Type B pancreatic cell (in vitro differentiated cells): Measurements from ENCODE around the gene SHROOM3. TPM values are rescaled to one million over a fixed set of nuclear protein-coding genes. Genes with fewer than 3 reads are reported as not detected.
"Not testable (repeated sequence)": the region's sequence is repeated elsewhere in the genome, so short reads cannot be mapped to it uniquely, and the experiment has no call there.

Source experiments
- DNase-seq: peaks from one replicate; pipeline ENCODE4 v3.0.0; 2021; ENCODE audit warnings: mixed read lengths; ENCODE audit not compliant: unreplicated experiment; ENCODE audit errors: extremely low spot score
- H3K27ac Mint-ChIP-seq: 2 replicates; pipeline ENCODE4 v1.8.0; 2021; ENCODE audit warnings: mild to moderate bottlenecking, mixed read lengths
- H3K27me3 Mint-ChIP-seq: 2 replicates; pipeline ENCODE4 v1.8.0; 2021; ENCODE audit warnings: mixed read lengths
- H3K36me3 Mint-ChIP-seq: 2 replicates; pipeline ENCODE4 v1.8.0; 2021; ENCODE audit warnings: mixed read lengths
- H3K4me1 Mint-ChIP-seq: one replicate; pipeline ENCODE4 v1.8.0; 2021; ENCODE audit warnings: mixed read lengths; ENCODE audit not compliant: unreplicated experiment
- H3K4me3 Mint-ChIP-seq: 2 replicates; pipeline ENCODE4 v1.8.0; 2021; ENCODE audit warnings: mild to moderate bottlenecking, mixed read lengths
- H3K9me3 Mint-ChIP-seq: 2 replicates; pipeline ENCODE4 v1.8.0; 2021; ENCODE audit warnings: mixed read lengths
- CTCF ChIP-seq: fragments of 200-600 bp; sonication (generic); conservative IDR thresholded peaks from 2 replicates; pipeline ENCODE4 v1.5.0; 2021; ENCODE audit warnings: antibody characterized with exemption, mild to moderate bottlenecking
- total RNA-seq: library from RNA; stranded (reverse); gene quantifications from 2 replicates; pipeline ENCODE4 v1.2.1, GENCODE V29; 2021; ENCODE audit warnings: low replicate concordance

Gene SHROOM3
- total RNA-seq, 1 donor from 2014 or later, result 38.6 TPM

DNA sequence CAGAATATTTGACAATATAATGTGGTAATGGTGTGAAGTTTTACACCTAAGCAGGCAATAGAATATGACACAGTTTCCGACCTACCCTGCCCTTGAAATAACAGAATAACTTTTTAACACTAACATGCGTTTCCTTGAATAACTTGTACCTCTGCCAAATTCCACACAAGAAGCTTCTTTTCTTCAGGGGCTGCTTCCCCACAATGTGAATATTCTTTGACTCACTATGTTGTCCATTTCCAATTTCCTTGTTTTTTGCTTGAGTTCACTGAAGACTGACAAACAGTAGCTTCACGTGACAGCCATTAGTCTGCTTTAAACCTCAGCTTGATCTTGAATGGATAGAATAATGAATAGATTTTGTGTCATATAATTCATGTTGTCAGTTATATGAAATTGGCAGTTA, 14.3 kb downstream of the SHROOM3 start:
- no peak for TF ChIP-seq CTCF
- peaks cover 30% of the 10 kb centered on the region for H3K4me1 Mint-ChIP-seq
- no peaks in the 10 kb centered on the region for H3K9me3 Mint-ChIP-seq
- H3K27me3 Mint-ChIP-seq, result no peaks in the 10 kb centered on the region
- no peak overlapping the region for H3K27ac Mint-ChIP-seq
- no peak for DNase-seq
- no peak overlapping the region for H3K4me3 Mint-ChIP-seq
- H3K36me3 Mint-ChIP-seq, result peaks cover 4% of the 10 kb centered on the region

DNA sequence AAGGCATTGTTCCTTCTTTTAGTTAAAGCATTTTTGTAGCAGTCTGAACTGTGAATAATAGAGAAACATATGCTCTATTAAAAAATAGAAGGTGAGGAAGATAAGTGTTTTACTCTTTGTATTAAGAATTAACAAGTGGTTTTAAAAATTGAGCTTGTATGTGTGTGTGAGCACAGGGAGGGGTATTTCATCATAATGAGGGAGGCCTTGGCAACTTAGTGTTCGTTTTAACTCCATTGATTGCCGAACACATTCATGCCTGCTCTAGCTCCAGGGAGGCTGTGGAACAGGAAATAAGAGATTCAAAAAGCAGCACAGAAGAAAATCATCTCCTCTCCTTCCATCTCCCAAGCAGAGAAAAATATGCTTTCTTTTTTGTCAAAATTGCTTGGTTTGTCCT, 14.8 kb downstream of the SHROOM3 start:
- no peak overlapping the region for H3K27ac Mint-ChIP-seq
- no peak overlapping the region for H3K4me3 Mint-ChIP-seq

DNA sequence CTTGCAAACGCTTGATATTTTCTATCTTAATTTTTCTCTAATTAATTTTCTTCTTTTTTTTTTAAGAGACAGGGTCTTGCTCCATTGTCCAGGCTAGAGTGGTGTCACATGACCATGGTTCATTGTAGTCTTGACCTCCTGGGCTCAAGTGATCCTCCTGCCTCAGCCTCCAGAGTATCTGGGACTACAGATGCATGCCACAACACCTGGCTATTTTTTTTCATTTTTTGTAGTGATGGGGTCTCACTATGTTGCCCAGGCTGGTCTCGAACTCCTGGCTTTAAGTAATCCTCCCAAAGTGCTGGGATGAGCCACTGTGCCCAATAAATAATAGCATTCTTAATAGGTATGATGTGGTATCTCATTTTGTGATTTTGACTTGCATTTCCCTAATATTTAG, 18.2 kb downstream of the SHROOM3 start:
- H3K4me1 Mint-ChIP-seq, result peaks cover 14% of the 10 kb centered on the region
- H3K36me3 Mint-ChIP-seq, result peaks cover 5% of the 10 kb centered on the region
- no peak overlapping the region for H3K27ac Mint-ChIP-seq
- no peaks in the 10 kb centered on the region for H3K27me3 Mint-ChIP-seq
- no peak for DNase-seq
- peaks cover 6% of the 10 kb centered on the region for H3K9me3 Mint-ChIP-seq
- no peak for TF ChIP-seq CTCF
- H3K4me3 Mint-ChIP-seq, result no peak overlapping the region

More for the DNA sequence above, 14.8 kb downstream of the SHROOM3 start:
- H3K9me3 Mint-ChIP-seq, result no peaks in the 10 kb centered on the region
- H3K27me3 Mint-ChIP-seq, result no peaks in the 10 kb centered on the region
- peaks cover 30% of the 10 kb centered on the region for H3K4me1 Mint-ChIP-seq
- DNase-seq, result no peak
- peaks cover 4% of the 10 kb centered on the region for H3K36me3 Mint-ChIP-seq
- TF ChIP-seq CTCF, result no peak

DNA sequence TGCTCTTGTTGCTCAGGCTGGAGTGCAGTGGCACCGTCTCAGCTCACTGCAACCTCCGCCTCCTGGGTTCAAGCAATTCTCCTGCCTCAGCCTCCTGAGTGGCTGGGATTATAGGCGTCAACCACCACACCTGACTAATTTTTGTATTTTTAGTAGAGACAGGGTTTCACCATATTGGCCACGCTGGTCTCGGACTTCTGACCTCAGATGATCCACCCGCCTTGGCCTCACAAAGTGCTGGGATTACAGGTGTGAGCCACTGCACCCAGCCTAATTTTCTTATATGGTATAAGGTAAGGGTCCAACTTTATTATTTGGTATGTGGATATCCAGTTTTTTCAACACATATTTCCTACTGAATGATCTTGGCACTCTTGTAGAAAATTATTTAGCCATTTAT, 19.0 kb downstream of the SHROOM3 start:
- DNase-seq, H3K9me3 Mint-ChIP-seq, H3K27me3 Mint-ChIP-seq, H3K36me3 Mint-ChIP-seq, H3K4me3 Mint-ChIP-seq, H3K27ac Mint-ChIP-seq: not testable (repeated sequence)
- peaks cover 21% of the 10 kb centered on the region for H3K4me1 Mint-ChIP-seq

DNA sequence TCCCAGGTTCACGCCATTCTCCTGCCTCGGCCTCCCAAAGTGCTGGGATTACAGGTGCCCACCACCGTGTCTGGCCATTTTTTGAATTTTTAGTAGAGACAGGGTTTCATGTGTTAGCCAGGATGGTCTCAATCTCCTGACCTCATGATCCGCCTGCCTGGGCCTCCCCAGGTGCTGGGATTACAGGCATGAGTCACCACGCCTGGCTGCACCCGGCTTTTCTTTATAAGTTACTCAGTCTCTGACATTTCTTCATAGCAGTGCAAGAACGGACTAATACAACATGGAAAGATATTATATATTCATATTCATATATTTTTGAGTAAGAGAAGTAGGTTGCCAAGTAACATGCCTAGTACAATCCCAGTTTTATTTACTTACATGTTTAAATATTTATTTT, 22.9 kb downstream of the SHROOM3 start:
- peaks cover 13% of the 10 kb centered on the region for H3K4me1 Mint-ChIP-seq
- H3K27me3 Mint-ChIP-seq, result no peaks in the 10 kb centered on the region
- H3K9me3 Mint-ChIP-seq, result peaks cover 9% of the 10 kb centered on the region
- peak overlapping the region; percentile 32 for H3K27ac Mint-ChIP-seq
- TF ChIP-seq CTCF, result no peak
- no peak overlapping the region for H3K4me3 Mint-ChIP-seq
- peaks cover 7% of the 10 kb centered on the region for H3K36me3 Mint-ChIP-seq
- DNase-seq, result no peak

DNA sequence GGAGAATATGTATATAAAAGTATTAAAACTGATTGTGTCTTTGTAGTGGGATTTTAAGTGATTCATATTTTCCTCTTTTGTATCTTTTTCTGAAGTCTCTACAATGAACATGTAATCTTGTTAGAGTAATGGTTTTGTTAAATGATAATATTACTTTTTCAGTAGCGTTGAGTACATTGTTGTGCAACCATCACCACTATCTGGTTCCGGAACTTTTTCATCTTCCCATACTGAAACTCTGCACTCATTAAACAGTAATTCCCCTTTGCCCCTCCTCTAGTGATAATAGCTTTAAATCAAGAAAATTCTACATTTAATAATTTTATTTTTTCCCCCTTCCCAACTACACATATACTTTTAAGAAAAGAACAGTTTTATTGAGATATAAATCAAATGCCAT, 23.3 kb downstream of the SHROOM3 start:
- Mint-ChIP-seq H3K36me3 (peaks cover 10% of the 10 kb centered on the region), H3K4me1 (peaks cover 13% of the 10 kb centered on the region), H3K27me3 (no peaks in the 10 kb centered on the region), H3K27ac (peak overlapping the region; percentile 99), H3K4me3 (no peak overlapping the region), H3K9me3 (peaks cover 13% of the 10 kb centered on the region)
- no peak for DNase-seq
- no peak for TF ChIP-seq CTCF
